Adrenal gland (tissue), 5 donors: ENCODE measurements around the gene LDAH.

Experiments used
- POLR2A ChIP-seq, 2 donors: fragments of 450-650 bp; IDR thresholded peaks; one replicate each; pipeline ENCODE4 v1.6.1; 2017; ENCODE audit warnings: antibody characterized with exemption in 2 of 2, mild to moderate bottlenecking in 2 of 2, moderate library complexity in 1 of 2
- TF ChIP-seq, protein P1 (sequence below), 6 experiments: fragments of 450-650 bp in 4 of 6; fragments of 200-600 bp in 2 of 6; sonication (generic) in 1 of 6; IDR thresholded peaks; 1 replicate in 5 of 6; 2 replicates in 1 of 6; pipeline versions ENCODE4 v1.5.1 to v1.8.0; 2016 to 2021; ENCODE audit warnings: antibody characterized with exemption in 6 of 6, mild to moderate bottlenecking in 2 of 6, moderate library complexity in 1 of 6
- donor health status: DM: no; HTN: no; CAD: no.

DNA sequence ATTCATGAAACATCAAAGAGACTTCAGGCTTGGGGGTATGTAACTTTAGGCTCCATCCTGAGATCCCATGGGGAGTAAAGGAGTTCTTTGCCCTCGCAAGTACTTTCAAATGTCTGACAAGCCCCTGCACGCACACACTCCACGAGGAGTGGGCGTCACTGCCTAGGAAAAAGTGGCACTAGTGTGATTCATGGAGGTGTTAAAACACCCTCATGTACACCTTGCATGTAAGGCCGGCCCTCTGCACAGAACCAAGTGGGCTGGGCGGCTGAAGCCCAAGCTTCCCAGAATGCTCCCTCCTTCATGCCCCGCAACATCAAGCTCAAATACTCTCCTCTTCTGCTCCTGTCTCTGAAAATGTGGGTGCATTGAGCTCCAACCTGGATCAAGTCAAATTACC is 179.8 kb downstream of the LDAH start:
- TF ChIP-seq, protein P1, sequence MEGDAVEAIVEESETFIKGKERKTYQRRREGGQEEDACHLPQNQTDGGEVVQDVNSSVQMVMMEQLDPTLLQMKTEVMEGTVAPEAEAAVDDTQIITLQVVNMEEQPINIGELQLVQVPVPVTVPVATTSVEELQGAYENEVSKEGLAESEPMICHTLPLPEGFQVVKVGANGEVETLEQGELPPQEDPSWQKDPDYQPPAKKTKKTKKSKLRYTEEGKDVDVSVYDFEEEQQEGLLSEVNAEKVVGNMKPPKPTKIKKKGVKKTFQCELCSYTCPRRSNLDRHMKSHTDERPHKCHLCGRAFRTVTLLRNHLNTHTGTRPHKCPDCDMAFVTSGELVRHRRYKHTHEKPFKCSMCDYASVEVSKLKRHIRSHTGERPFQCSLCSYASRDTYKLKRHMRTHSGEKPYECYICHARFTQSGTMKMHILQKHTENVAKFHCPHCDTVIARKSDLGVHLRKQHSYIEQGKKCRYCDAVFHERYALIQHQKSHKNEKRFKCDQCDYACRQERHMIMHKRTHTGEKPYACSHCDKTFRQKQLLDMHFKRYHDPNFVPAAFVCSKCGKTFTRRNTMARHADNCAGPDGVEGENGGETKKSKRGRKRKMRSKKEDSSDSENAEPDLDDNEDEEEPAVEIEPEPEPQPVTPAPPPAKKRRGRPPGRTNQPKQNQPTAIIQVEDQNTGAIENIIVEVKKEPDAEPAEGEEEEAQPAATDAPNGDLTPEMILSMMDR (IDR thresholded peaks at IDR 0.05), result no peak
- TF ChIP-seq POLR2A (IDR thresholded peaks at IDR 0.05), result no peak
